ENCODE measurements around the gene PDCD2L.
"Not testable (repeated sequence)": the region's sequence is repeated elsewhere in the genome, so short reads cannot be mapped to it uniquely, and the experiment has no call there.

PDCD2L gene

GRCh38 chr19:34404109-34404909 is at the start of gene PDCD2L:
TSS of gene PDCD2L (plus strand) at chr19:34404399. CDS start at chr19:34404431, 32 bp downstream.
- DNase-seq (ENCODE audit: low spot score), result peak; percentile 96

- no peak for DNase-seq (ENCODE audit: low spot score)
Measured at GRCh38 chr19:34355201-34355600, 49.0 kb upstream of the PDCD2L start.

GRCh38 chr19:34356875-34357274 is 47.3 kb upstream of the PDCD2L start:
- DNase-seq (ENCODE audit: low spot score), result no peak

- DNase-seq (ENCODE audit: low spot score), result no peak
Measured at GRCh38 chr19:34357431-34357830, 46.8 kb upstream of the PDCD2L start.

- DNase-seq (ENCODE audit: low spot score), result peak; percentile 99
Measured at GRCh38 chr19:34359140-34359953, 44.9 kb upstream of the PDCD2L start.

GRCh38 chr19:34359954-34360315 is 44.3 kb upstream of the PDCD2L start:
- no peak for DNase-seq (ENCODE audit: low spot score)

GRCh38 chr19:34360354-34360909 is 43.8 kb upstream of the PDCD2L start:
- no peak for DNase-seq (ENCODE audit: low spot score)

- DNase-seq (ENCODE audit: low spot score), result no peak
Measured at GRCh38 chr19:34362679-34363069, 41.5 kb upstream of the PDCD2L start.

GRCh38 chr19:34363094-34363493 is 41.1 kb upstream of the PDCD2L start:
- DNase-seq (ENCODE audit: low spot score), result no peak

- DNase-seq (ENCODE audit: low spot score), result no peak
Measured at GRCh38 chr19:34363930-34364329, 40.3 kb upstream of the PDCD2L start.

GRCh38 chr19:34364462-34364829 is 39.8 kb upstream of the PDCD2L start:
- DNase-seq (ENCODE audit: low spot score), result no peak

- DNase-seq (ENCODE audit: low spot score), result peak; percentile 59
Measured at GRCh38 chr19:34364830-34365462, 39.3 kb upstream of the PDCD2L start, which contains the start of gene GPI. TSS of gene GPI (plus strand) at chr19:34365196. CDS start at chr19:34365267, 71 bp downstream.

- peak; percentile 69 for DNase-seq (ENCODE audit: low spot score)
Measured at GRCh38 chr19:34365463-34366401, 38.5 kb upstream of the PDCD2L start.

GRCh38 chr19:34366738-34367623 is 37.2 kb upstream of the PDCD2L start:
- peak; percentile 60 for DNase-seq (ENCODE audit: low spot score)

GRCh38 chr19:34367624-34367957 is 36.6 kb upstream of the PDCD2L start:
- DNase-seq (ENCODE audit: low spot score), result no peak

GRCh38 chr19:34368338-34368737 is 35.9 kb upstream of the PDCD2L start:
- no peak for DNase-seq (ENCODE audit: low spot score)

- DNase-seq (ENCODE audit: low spot score), result not testable (repeated sequence)
Measured at GRCh38 chr19:34369166-34369565, 35.0 kb upstream of the PDCD2L start.

- no peak for DNase-seq (ENCODE audit: low spot score)
Measured at GRCh38 chr19:34370117-34370516, 34.1 kb upstream of the PDCD2L start.

GRCh38 chr19:34370983-34371382 is 33.2 kb upstream of the PDCD2L start:
- DNase-seq (ENCODE audit: low spot score), result no peak

GRCh38 chr19:34373601-34374288 is 30.5 kb upstream of the PDCD2L start:
- DNase-seq (ENCODE audit: low spot score), result no peak
